Spleen (tissue), 11 donors: ENCODE measurements around the gene C2CD2. TPM values are rescaled to one million over a fixed set of nuclear protein-coding genes. Genes with fewer than 3 reads are reported as not detected.

Source experiments
- DNase-seq: peaks from one replicate; pipeline ENCODE4 v3.0.0-alpha.2; 2020
- H3K27ac ChIP-seq, 8 donors: fragments of 200-600 bp; sonication (generic) in 7 of 8; 1 replicate in 4 of 8; 2 replicates in 4 of 8; pipeline versions ENCODE4 v1.5.0 to v1.8.0; 2016 to 2021; ENCODE audit warnings: inconsistent platforms in 4 of 8, mild to moderate bottlenecking in 4 of 8, moderate library complexity in 1 of 8
- H3K27me3 ChIP-seq, 7 donors: fragments of 200-600 bp; sonication (generic) in 6 of 7; replicated peaks in 1 of 7; 1 replicate in 4 of 7; 2 replicates in 3 of 7; pipeline versions ENCODE4 v1.5.0 to v1.8.0; 2016 to 2021; ENCODE audit warnings: inconsistent platforms in 3 of 7, mild to moderate bottlenecking in 1 of 7
- H3K36me3 ChIP-seq, 6 donors: fragments of 200-600 bp; sonication (generic) in 5 of 6; 1 replicate in 4 of 6; 2 replicates in 2 of 6; pipeline versions ENCODE4 v1.5.0 to v1.8.0; 2016 to 2021; ENCODE audit warnings: inconsistent platforms in 2 of 6
- H3K4me1 ChIP-seq, 6 donors: fragments of 200-600 bp; sonication (generic) in 5 of 6; 1 replicate in 3 of 6; 2 replicates in 3 of 6; pipeline versions ENCODE4 v1.5.0 to v1.8.0; 2016 to 2021; ENCODE audit warnings: inconsistent platforms in 3 of 6
- H3K4me3 ChIP-seq, 8 donors: fragments of 200-600 bp; sonication (generic) in 7 of 8; 1 replicate in 4 of 8; 2 replicates in 4 of 8; pipeline versions ENCODE4 v1.5.0 to v1.8.0; 2016 to 2021; ENCODE audit warnings: inconsistent platforms in 4 of 8, mild to moderate bottlenecking in 4 of 8, moderate library complexity in 2 of 8
- H3K9me3 ChIP-seq, 8 donors: fragments of 200-600 bp; sonication (generic) in 7 of 8; 1 replicate in 4 of 8; 2 replicates in 4 of 8; pipeline versions ENCODE4 v1.5.0 to v1.8.0; 2016 to 2021; ENCODE audit warnings: inconsistent platforms in 4 of 8
- CTCF ChIP-seq, 11 experiments: fragments of 200-600 bp in 7 of 11; fragments of 450-650 bp in 4 of 11; sonication (generic) in 4 of 11; IDR thresholded peaks in 8 of 11; conservative IDR thresholded peaks in 3 of 11; 1 replicate in 7 of 11; 2 replicates in 4 of 11; pipeline versions ENCODE4 v1.4.0 to v1.8.0; 2016 to 2021; ENCODE audit warnings: antibody characterized with exemption in 11 of 11, inconsistent platforms in 4 of 11, mild to moderate bottlenecking in 1 of 11
- POLR2A ChIP-seq, 3 donors: fragments of 450-650 bp; IDR thresholded peaks; one replicate each; pipeline ENCODE4 v1.5.1; 2017; ENCODE audit warnings: antibody characterized with exemption in 3 of 3, mild to moderate bottlenecking in 1 of 3
- POLR2AphosphoS5 ChIP-seq, 3 donors: sonication (generic); formaldehyde crosslinking; IDR thresholded peaks; one replicate each; pipeline ENCODE4 v1.5.1; 2017; ENCODE audit warnings: antibody characterized with exemption in 3 of 3
- WGBS, 5 donors: extraction: QIAGEN DNeasy Blood & Tissue Kit in 3 of 5; methylation state at CpG; one replicate each; pipeline versions ENCODE4 v1.1.5 to v1.1.7; 2013 to 2018; 5-methylcytosine and 5-hydroxymethylcytosine counted together
- intact Hi-C: fragments of 100-400 bp; cut with DNase I; formaldehyde crosslinking; loops from one replicate; pipeline ENCODE4 v1.15.0; 2023; ENCODE audit warnings: low total_unique reads
- polyA plus RNA-seq, 3 donors: library from polyadenylated mRNA; stranded (reverse); fragments of 200-250 nt; gene quantifications; one replicate each; pipeline ENCODE4 v1.2.1, GENCODE V29; 2013
- total RNA-seq, 7 donors: library from RNA; depleted of rRNA in 3 of 7; stranded (reverse); fragments of >200 nt in 3 of 7; fragmentation: NEBNext Ultra II Directional in 4 of 7; extraction: Animal tissue kit (Norgen Biotek cat#: 25700) in 4 of 7; gene quantifications; one replicate each; pipeline versions ENCODE4 v1.1.0 to v1.2.1, GENCODE V29; 2016 to 2021
- donor health status: healthy with polysubstance abuse.
- donor health status: DM: no; HTN: no; CAD: no; lungs with moderate emphysema.
- donor health status: DM: no; HTN: no; CAD: no.
- donor health status: Bipolar disorder and iron deficiency.
- donor health status: healthy.
- donor health status: DM: no; HTN: no; CAD: no.
- donor health status: DM: yes; HTN: yes; CAD: no.

Gene C2CD2
- total and polyA plus RNA-seq, 10 donors, result 12.9 to 163 (median 98.9) TPM

- intact Hi-C loops, result no loop called here
- peaks cover 0 to 40% (median 24%) of the 10 kb centered on the region in 6 donors for H3K4me1 ChIP-seq
- H3K9me3 ChIP-seq, result no peaks in the 10 kb centered on the region
- WGBS, 5 donors, result 95 to 96% (median 96%) methylated on average over 8 of the region's 8 CpGs
- no peak overlapping the region for H3K27ac ChIP-seq
- H3K36me3 ChIP-seq, result peaks cover 0 to 12% (median 0%) of the 10 kb centered on the region in 6 donors
- TF ChIP-seq POLR2AphosphoS5 (IDR thresholded peaks at IDR 0.05) (no peak), CTCF (IDR thresholded peaks at IDR 0.05 in 8 of 11, conservative IDR thresholded peaks at IDR 0.05 in 3 of 11) (no peak), POLR2A (IDR thresholded peaks at IDR 0.05) (no peak)
- H3K4me3 ChIP-seq, result no peak overlapping the region
- no peaks in the 10 kb centered on the region for H3K27me3 ChIP-seq
- peak; percentile 49 for DNase-seq
Observed at GRCh38 chr21:41875086-41875485, 78.7 kb downstream of the C2CD2 start.

GRCh38 chr21:41874611-41875010 lies 79.2 kb downstream of the C2CD2 start:
- Histone ChIP-seq H3K4me3 (no peak overlapping the region), H3K36me3 (peaks cover 0 to 12% (median 0%) of the 10 kb centered on the region in 6 donors), H3K4me1 (peaks cover 0 to 35% (median 19%) of the 10 kb centered on the region in 6 donors), H3K27me3 (no peaks in the 10 kb centered on the region), H3K27ac (no peak overlapping the region), H3K9me3 (no peaks in the 10 kb centered on the region)
- DNase-seq, result peak; percentile 60
- whole genome bisulfite sequencing, 5 donors, result 82 to 89% (median 83%) methylated on average over 11 of the region's 11 CpGs
- intact Hi-C loops, result no loop called here
- TF ChIP-seq POLR2A (IDR thresholded peaks at IDR 0.05), result no peak
- no peak for TF ChIP-seq POLR2AphosphoS5 (IDR thresholded peaks at IDR 0.05)
- no peak for TF ChIP-seq CTCF (IDR thresholded peaks at IDR 0.05 in 8 of 11, conservative IDR thresholded peaks at IDR 0.05 in 3 of 11)

GRCh38 chr21:41873426-41873825 lies 80.4 kb downstream of the C2CD2 start:
- no peak for DNase-seq
- TF ChIP-seq CTCF (IDR thresholded peaks at IDR 0.05 in 8 of 11, conservative IDR thresholded peaks at IDR 0.05 in 3 of 11) (no peak), POLR2AphosphoS5 (IDR thresholded peaks at IDR 0.05) (no peak), POLR2A (IDR thresholded peaks at IDR 0.05) (no peak)
- no peaks in the 10 kb centered on the region for H3K9me3 ChIP-seq
- no peak overlapping the region for H3K4me3 ChIP-seq
- peaks cover 0 to 42% (median 21%) of the 10 kb centered on the region in 6 donors for H3K4me1 ChIP-seq
- peaks cover 0 to 12% (median 0%) of the 10 kb centered on the region in 6 donors for H3K36me3 ChIP-seq
- no peak overlapping the region for H3K27ac ChIP-seq
- no peaks in the 10 kb centered on the region for H3K27me3 ChIP-seq
- intact Hi-C loops, result no loop called here
- 92 to 97% (median 96%) methylated on average over 6 of the region's 6 CpGs for WGBS, 5 donors

- peaks cover 0 to 42% (median 19%) of the 10 kb centered on the region in 6 donors for H3K4me1 ChIP-seq
- H3K9me3 ChIP-seq, result no peaks in the 10 kb centered on the region
- no peak overlapping the region for H3K4me3 ChIP-seq
- H3K36me3 ChIP-seq, result peaks cover 0 to 12% (median 0%) of the 10 kb centered on the region in 6 donors
- no peaks in the 10 kb centered on the region for H3K27me3 ChIP-seq
- peak; percentile 58 for DNase-seq
- 80 to 90% (median 86%) methylated on average over 13 of the region's 13 CpGs for WGBS, 5 donors
- no peak overlapping the region for H3K27ac ChIP-seq
- intact Hi-C loops, result no loop called here
- no peak for TF ChIP-seq CTCF (IDR thresholded peaks at IDR 0.05 in 8 of 11, conservative IDR thresholded peaks at IDR 0.05 in 3 of 11)
- no peak for TF ChIP-seq POLR2A (IDR thresholded peaks at IDR 0.05)
- TF ChIP-seq POLR2AphosphoS5 (IDR thresholded peaks at IDR 0.05), result no peak
Observed at GRCh38 chr21:41873005-41873404, 80.8 kb downstream of the C2CD2 start.
